CD4-positive, alpha-beta T cell treated with Interleukin-15 for 1 hour (primary cell): ENCODE results near the gene PPM1F.
"Not testable (repeated sequence)": the region's sequence is repeated elsewhere in the genome, so short reads cannot be mapped to it uniquely, and the experiment has no call there.

Source experiments
- DNase-seq: peaks from one replicate; pipeline ENCODE4 v3.0.0-alpha.2; 2020

PPM1F gene

GRCh38 chr22:21959274-21960074 is 6.8 kb upstream of the PPM1F start:
- no peak for DNase-seq

GRCh38 chr22:21958360-21959273 is 6.0 kb upstream of the PPM1F start:
- DNase-seq = no peak

- no peak for DNase-seq
Measured at GRCh38 chr22:21951931-21952465, 650 bp downstream of the PPM1F start.

- DNase-seq = no peak
Measured at GRCh38 chr22:21951062-21951461, 1.6 kb downstream of the PPM1F start.

- DNase-seq = no peak
Measured at GRCh38 chr22:21949948-21950347, 2.7 kb downstream of the PPM1F start.

GRCh38 chr22:21949569-21949918 is 3.1 kb downstream of the PPM1F start:
- DNase-seq = no peak

- DNase-seq = no peak
Measured at GRCh38 chr22:21948824-21949568, 3.7 kb downstream of the PPM1F start.

GRCh38 chr22:21948390-21948789 is 4.3 kb downstream of the PPM1F start:
- DNase-seq = no peak

GRCh38 chr22:21947040-21948014 is 5.3 kb downstream of the PPM1F start:
- no peak for DNase-seq

- no peak for DNase-seq
Measured at GRCh38 chr22:21946262-21946925, 6.3 kb downstream of the PPM1F start.

GRCh38 chr22:21945453-21946261 is 7.0 kb downstream of the PPM1F start:
- no peak for DNase-seq

GRCh38 chr22:21944871-21945270 is 7.8 kb downstream of the PPM1F start:
- DNase-seq = no peak

GRCh38 chr22:21943571-21944448 is 8.8 kb downstream of the PPM1F start:
- DNase-seq = no peak

- peak; percentile 66 for DNase-seq
Measured at GRCh38 chr22:21942407-21943343, 10.0 kb downstream of the PPM1F start.

- no peak for DNase-seq
Measured at GRCh38 chr22:21941921-21942320, 10.7 kb downstream of the PPM1F start.

- peak; percentile 31 for DNase-seq
Measured at GRCh38 chr22:21940521-21940920, 12.1 kb downstream of the PPM1F start.

- DNase-seq = not testable (repeated sequence)
Measured at GRCh38 chr22:21939935-21940334, 12.7 kb downstream of the PPM1F start.

- peak; percentile 75 for DNase-seq
Measured at GRCh38 chr22:21939461-21939913, 13.2 kb downstream of the PPM1F start.
